ENCODE measurements around the gene PCDHGA12.
"Not testable (repeated sequence)": the region's sequence is repeated elsewhere in the genome, so short reads cannot be mapped to it uniquely, and the experiment has no call there.

The PCDHGA12 gene

GRCh38 chr5:141407790-141408505 lies 22.4 kb upstream of the PCDHGA12 start, which contains the start of gene PCDHGB6:
PCDHGB6 (plus strand) TSS chr5:141408021; CDS start chr5:141408203, 182 bp downstream.
- DNase-seq (ENCODE audit: low read depth), result not testable (repeated sequence)

DNA sequence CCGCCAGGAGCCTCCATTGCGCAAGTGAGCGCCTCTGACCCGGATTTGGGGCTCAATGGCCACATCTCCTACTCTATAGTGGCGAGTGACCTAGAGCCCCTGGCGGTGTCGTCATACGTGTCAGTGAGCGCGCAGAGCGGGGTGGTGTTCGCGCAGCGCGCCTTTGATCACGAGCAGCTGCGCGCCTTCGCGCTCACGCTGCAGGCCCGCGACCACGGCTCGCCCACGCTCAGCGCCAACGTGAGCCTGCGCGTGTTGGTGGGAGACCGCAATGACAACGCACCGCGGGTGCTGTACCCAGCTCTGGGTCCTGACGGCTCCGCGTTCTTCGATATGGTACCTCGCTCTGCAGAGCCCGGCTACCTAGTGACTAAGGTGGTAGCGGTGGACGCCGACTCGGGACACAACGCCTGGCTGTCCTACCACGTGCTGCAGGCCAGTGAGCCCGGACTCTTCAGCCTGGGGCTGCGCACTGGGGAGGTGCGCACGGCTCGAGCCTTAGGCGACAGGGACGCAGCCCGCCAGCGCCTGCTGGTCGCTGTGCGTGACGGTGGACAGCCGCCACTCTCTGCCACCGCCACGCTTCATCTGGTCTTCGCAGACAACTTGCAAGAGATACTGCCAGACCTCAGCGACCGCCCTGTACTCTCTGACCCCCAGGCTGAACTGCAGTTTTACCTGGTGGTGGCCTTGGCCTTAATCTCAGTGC lies 20.6 kb upstream of the PCDHGA12 start:
- DNase-seq (ENCODE audit: low read depth), result no peak

GRCh38 chr5:141411575-141411974 lies 18.7 kb upstream of the PCDHGA12 start:
- no peak for DNase-seq (ENCODE audit: low read depth)

DNA sequence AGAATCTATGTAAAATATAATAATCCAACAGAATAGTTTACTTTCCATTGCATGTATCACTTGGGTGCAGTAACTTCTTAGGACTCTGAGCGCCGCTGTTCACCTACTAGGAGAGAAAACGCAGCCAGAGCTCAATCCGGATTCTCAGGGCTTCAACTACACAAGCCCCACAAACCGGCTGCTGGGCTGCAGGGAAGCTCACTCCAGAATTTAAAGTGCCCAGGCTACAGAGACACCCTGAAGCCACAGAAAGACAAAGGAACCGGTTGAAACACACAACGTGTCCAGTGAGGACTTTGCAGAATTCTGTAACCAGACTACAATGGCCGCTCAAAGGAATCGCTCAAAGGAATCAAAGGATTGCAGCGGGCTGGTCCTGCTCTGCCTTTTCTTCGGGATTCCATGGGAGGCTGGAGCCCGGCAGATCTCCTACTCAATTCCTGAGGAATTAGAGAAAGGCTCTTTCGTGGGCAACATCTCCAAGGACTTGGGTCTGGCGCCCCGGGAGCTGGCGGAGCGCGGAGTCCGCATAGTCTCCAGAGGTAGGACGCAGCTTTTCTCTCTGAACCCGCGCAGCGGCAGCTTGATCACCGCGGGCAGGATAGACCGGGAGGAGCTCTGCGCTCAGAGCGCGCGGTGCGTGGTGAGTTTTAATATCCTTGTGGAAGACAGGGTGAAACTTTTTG lies 17.3 kb upstream of the PCDHGA12 start, which contains the start of gene PCDHGA10:
PCDHGA10 (plus strand) TSS at position 134 of the 686 bp plus-strand sequence; CDS start at position 323, 189 bp downstream.
- DNase-seq (ENCODE audit: low read depth), result peak; percentile 51

DNA sequence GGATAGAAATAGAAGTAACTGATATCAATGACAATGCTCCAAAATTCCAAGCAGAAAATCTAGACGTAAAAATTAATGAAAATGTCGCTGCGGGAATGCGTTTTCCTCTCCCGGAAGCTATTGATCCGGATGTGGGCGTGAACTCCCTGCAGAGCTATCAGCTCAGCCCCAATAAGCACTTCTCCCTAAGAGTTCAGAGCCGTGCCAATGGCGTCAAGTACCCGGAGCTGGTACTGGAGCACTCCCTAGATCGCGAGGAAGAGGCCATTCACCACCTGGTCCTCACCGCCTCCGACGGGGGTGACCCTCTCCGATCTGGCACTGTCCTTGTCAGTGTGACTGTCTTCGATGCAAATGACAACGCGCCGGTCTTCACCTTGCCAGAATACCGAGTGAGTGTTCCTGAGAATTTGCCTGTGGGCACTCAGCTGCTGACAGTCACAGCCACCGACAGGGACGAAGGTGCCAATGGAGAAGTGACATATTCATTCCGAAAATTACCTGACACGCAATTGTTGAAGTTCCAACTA lies 16.7 kb upstream of the PCDHGA12 start:
- no peak for DNase-seq (ENCODE audit: low read depth)

DNA sequence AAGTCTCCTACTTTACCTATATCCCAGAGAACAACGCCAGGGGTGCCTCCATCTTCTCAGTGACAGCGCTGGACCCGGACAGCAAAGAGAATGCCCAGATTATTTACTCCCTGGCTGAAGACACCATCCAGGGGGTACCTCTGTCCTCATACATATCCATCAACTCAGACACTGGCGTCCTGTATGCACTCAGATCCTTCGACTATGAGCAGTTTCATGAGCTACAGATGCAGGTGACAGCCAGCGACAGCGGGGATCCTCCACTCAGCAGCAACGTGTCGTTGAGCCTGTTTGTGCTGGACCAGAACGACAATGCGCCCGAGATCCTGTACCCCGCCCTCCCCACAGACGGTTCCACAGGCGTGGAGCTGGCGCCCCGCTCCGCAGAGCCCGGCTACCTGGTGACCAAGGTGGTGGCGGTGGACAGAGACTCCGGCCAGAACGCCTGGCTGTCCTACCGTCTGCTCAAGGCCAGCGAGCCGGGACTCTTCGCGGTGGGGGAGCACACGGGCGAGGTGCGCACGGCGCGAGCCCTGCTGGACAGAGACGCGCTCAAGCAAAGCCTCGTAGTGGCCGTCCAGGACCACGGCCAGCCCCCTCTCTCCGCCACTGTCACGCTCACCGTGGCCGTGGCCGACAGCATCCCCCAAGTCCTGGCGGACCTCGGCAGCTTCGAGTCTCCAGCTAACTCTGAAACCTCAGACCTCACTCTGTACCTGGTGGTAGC lies 15.6 kb upstream of the PCDHGA12 start:
- DNase-seq (ENCODE audit: low read depth), result not testable (repeated sequence)

DNA sequence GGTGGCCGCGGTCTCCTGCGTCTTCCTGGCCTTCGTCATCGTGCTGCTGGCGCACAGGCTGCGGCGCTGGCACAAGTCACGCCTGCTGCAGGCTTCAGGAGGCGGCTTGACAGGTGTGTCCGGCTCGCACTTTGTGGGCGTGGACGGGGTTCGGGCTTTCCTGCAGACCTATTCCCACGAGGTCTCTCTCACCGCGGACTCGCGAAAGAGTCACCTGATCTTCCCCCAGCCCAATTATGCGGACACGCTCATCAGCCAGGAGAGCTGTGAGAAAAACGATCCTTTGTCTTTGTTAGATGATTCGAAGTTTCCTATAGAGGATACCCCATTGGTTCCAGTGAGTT lies 15.1 kb upstream of the PCDHGA12 start:
- DNase-seq (ENCODE audit: low read depth), result not testable (repeated sequence)

GRCh38 chr5:141417494-141418172 lies 12.7 kb upstream of the PCDHGA12 start, which contains the start of gene PCDHGB7:
PCDHGB7 (plus strand) TSS chr5:141417677; CDS start chr5:141417860, 183 bp downstream.
- DNase-seq (ENCODE audit: low read depth), result peak; percentile 70

DNA sequence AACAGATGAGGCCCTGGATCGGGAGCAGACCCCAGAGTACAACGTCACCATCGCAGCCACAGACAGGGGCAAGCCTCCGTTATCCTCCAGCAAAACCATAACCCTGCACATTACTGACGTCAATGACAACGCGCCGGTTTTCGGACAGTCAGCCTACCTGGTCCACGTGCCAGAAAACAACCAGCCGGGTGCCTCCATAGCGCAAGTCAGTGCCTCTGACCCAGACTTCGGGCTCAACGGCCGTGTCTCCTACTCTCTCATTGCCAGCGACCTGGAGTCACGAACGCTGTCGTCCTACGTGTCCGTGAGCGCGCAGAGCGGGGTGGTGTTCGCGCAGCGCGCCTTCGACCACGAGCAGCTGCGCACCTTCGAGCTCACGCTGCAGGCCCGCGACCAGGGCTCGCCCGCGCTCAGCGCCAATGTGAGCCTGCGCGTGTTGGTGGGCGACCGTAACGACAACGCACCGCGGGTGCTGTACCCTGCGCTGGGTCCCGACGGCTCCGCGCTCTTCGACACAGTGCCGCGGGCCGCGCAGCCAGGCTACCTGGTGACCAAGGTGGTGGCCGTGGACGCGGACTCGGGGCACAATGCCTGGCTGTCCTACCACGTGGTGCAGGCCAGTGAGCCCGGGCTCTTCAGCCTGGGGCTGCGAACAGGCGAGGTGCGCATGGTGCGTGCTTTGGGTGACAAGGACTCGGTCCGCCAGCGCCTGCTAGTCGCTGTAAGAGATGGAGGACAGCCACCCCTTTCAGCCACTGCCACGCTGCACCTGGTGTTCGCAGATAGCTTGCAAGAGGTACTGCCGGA lies 11.0 kb upstream of the PCDHGA12 start:
- DNase-seq (ENCODE audit: low read depth), result no peak

GRCh38 chr5:141420855-141421488 lies 9.3 kb upstream of the PCDHGA12 start, which contains the start of gene PCDHGA11:
PCDHGA11 (plus strand) TSS chr5:141421051; CDS start chr5:141421228, 177 bp downstream.
- peak; percentile 47 for DNase-seq (ENCODE audit: low read depth)

- DNase-seq (ENCODE audit: low read depth), result no peak
Observed at GRCh38 chr5:141421489-141421855, 8.8 kb upstream of the PCDHGA12 start.

DNA sequence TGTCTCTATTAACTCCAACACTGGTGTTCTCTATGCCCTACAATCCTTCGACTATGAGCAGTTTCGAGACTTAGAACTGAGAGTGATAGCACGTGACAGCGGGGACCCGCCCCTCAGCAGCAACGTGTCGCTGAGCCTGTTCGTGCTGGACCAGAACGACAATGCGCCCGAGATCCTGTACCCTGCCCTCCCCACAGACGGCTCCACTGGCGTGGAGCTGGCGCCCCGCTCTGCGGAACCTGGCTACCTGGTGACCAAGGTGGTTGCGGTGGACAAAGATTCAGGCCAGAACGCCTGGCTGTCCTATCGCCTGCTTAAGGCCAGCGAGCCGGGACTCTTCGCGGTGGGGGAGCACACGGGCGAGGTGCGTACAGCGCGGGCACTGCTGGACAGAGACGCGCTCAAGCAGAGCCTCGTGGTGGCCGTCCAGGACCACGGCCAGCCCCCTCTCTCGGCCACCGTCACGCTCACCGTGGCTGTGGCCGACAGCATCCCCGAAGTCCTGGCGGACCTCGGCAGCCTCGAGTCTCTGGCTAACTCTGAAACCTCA lies 7.5 kb upstream of the PCDHGA12 start:
- no peak for DNase-seq (ENCODE audit: low read depth)

GRCh38 chr5:141427783-141428426 lies 2.4 kb upstream of the PCDHGA12 start:
- no peak for DNase-seq (ENCODE audit: low read depth)

- DNase-seq (ENCODE audit: low read depth), result no peak
Observed at GRCh38 chr5:141431286-141431685, 979 bp downstream of the PCDHGA12 start.

DNA sequence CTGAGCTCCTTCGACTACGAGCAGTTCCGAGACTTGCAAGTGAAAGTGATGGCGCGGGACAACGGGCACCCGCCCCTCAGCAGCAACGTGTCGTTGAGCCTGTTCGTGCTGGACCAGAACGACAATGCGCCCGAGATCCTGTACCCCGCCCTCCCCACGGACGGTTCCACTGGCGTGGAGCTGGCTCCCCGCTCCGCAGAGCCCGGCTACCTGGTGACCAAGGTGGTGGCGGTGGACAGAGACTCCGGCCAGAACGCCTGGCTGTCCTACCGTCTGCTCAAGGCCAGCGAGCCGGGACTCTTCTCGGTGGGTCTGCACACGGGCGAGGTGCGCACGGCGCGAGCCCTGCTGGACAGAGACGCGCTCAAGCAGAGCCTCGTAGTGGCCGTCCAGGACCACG lies 2.0 kb downstream of the PCDHGA12 start:
- not testable (repeated sequence) for DNase-seq (ENCODE audit: low read depth)

DNA sequence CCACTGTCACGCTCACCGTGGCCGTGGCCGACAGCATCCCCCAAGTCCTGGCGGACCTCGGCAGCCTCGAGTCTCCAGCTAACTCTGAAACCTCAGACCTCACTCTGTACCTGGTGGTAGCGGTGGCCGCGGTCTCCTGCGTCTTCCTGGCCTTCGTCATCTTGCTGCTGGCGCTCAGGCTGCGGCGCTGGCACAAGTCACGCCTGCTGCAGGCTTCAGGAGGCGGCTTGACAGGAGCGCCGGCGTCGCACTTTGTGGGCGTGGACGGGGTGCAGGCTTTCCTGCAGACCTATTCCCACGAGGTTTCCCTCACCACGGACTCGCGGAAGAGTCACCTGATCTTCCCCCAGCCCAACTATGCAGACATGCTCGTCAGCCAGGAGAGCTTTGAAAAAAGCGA lies 2.4 kb downstream of the PCDHGA12 start:
- DNase-seq (ENCODE audit: low read depth), result not testable (repeated sequence)

DNA sequence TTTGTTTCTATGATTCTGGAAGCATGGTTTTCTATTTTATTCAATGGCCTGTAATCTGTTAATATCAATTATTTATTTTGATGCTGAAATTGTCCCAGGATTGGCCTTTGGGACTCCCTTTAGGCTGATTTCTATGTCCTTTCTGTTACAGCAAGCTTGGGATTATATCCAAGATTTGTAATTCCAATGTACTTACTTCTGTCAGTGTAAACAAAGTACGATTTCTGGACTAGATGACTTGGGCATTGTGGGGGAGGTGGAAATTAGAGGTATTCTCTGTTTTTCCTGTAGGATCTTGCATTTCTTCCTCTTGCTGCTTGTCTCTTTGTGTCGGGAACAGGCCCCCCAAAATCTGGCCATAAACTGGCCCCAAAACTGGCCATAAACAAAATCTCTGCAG lies 3.7 kb downstream of the PCDHGA12 start:
- no peak for DNase-seq (ENCODE audit: low read depth)

GRCh38 chr5:141437221-141437620 lies 6.9 kb downstream of the PCDHGA12 start:
- no peak for DNase-seq (ENCODE audit: low read depth)

All from stromal cell of bone marrow (primary cell).